Measurements from ENCODE around the gene SUGCT. TPM values are rescaled to one million over a fixed set of nuclear protein-coding genes. Genes with fewer than 3 reads are reported as not detected.
A peak's percentile ranks its signal among the peaks of the same experiment; 100 is the strongest.

SUGCT gene
- polyA plus RNA-seq, 6 donors from 2014 or later: 4.1 to 11.4 (median 9.0) TPM

DNA sequence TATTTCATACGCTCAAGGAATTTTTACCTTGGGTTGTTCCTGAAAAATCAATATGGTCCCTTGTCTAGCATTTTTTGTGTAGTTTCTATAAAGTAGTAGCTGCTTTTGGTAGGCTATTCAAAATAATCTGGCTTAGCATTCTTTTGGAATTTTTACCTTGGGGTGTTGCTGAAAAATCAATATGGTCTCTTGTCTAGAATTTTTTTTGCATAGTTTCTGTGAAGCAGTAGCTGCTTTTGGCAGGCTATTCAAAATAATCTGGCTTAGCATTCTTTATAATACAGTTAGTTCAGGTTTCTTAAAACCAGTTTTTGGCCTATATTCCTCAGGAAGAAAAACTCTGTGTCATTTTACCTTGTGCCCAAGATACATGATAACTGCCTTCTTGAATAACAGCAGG, 301.9 kb downstream of the SUGCT start:
- H3K27ac Mint-ChIP-seq: no peak overlapping the region
- H3K4me3 Mint-ChIP-seq: no peak overlapping the region
- DNase-seq (no peak), ATAC-seq (ENCODE audit: low read depth in 2 of 2) (no peak)
- H3K36me3 Mint-ChIP-seq: peaks cover 0 to 8% of the 10 kb centered on the region in 2 donors
- peaks cover 6 to 31% (median 20%) of the 10 kb centered on the region in 7 donors for H3K9me3 Mint-ChIP-seq
- H3K27me3 Mint-ChIP-seq: no peaks in the 10 kb centered on the region
- H3K4me1 Mint-ChIP-seq: no peaks in the 10 kb centered on the region

DNA sequence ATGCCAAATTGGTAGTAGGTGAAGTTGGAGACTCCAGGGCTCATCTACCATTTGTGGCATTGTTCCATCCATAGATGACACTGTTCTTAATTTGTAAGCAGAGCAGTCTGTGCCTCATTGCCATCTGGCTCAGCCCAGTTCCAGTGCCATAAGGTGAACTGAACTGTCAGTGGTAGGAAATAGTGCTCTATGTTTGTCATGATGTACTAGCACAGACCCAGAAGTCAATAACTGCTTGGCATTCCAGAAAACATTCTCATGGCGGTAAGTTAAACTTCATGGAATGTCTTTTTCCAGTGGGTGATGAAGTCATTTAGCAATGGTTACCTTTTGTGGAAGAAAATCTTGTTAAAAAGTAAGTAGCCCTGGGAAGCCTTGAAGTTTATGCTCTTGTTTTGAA, 302.7 kb downstream of the SUGCT start:
- H3K4me1 Mint-ChIP-seq: no peaks in the 10 kb centered on the region
- no peak overlapping the region for H3K27ac Mint-ChIP-seq
- peaks cover 0 to 6% of the 10 kb centered on the region in 2 donors for H3K36me3 Mint-ChIP-seq
- H3K27me3 Mint-ChIP-seq: no peaks in the 10 kb centered on the region
- no peak for DNase-seq
- H3K4me3 Mint-ChIP-seq: no peak overlapping the region
- peaks cover 7 to 30% (median 20%) of the 10 kb centered on the region in 7 donors for H3K9me3 Mint-ChIP-seq
- ATAC-seq (ENCODE audit: low read depth in 2 of 2): no peak

DNA sequence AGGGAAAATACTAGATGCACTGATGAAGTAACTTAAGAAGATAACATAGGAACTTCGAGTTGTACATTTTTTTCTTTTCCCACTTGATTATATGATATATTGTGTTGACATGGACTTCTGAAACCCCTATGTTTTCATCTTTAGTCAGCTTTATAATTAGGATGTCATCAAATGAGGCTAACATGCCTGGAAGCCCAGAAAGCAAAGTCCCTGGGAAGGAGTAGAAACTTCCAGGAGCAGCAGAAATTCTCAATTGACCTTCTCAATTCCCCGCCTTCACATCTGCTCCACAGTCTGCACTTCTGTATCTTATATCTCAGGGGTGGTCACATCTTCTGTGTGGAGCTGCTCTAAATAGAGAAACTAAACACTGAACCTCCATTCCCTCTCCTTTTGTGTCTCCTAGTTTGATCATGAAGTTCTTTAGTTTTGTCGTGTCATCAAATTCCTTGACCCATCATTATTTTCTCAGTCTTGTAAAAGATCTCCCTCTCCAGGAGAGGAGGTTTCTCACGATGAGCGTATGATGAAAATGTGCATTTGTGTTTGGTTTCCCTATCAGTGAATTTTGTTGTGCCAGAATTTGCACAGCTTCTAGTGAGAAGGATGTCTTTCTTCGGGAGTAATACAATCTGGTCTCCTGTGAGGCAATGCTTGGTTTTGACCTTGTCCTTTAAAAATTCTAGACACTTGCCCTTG, 303.3 kb downstream of the SUGCT start:
- Mint-ChIP-seq H3K36me3 (peaks cover 0 to under 1% of the 10 kb centered on the region in 2 donors), H3K27me3 (no peaks in the 10 kb centered on the region), H3K9me3 (peaks cover 3 to 24% (median 16%) of the 10 kb centered on the region in 7 donors), H3K4me3 (no peak overlapping the region), H3K4me1 (no peaks in the 10 kb centered on the region), H3K27ac (no peak overlapping the region)
- ATAC-seq (ENCODE audit: low read depth in 2 of 2) (no peak), DNase-seq (no peak)

DNA sequence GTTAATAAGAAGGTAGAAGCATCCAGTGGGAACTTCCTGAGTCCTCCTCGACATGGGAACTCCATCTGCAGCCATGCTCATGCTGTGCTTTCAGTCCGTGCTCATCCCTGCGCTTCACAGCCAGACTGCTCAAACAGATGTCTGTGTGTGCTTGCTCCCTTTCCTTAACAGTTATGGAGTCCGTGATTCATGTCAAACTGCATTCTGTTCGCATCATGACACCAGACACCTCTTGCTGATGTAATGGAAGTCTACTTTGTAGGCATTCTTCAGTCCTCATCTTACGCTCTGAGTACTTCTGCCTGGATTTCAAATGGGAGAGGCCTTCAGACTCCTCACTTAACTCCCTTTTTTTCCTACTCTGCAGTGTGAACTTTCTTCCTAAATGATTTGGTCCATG, 304.9 kb downstream of the SUGCT start:
- H3K27me3 Mint-ChIP-seq: no peaks in the 10 kb centered on the region

DNA sequence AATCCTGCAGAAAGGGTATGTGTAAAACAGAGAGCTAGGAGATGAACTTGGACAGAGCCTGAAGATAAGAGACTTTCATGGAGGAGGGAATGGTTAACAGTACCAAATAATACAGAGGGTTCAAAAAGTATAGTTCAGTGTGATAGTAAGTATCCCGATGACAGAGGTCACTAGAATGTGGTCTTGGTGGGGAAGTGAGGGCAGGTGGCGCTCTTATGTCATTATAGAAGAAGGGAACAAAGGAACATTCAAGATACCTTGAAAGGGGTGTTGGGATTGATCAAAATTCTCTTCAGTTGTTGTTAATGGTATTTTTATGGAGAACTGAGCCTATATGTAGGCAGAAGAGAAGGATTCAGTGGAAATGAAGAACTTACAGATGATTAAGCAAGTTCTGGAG, 312.5 kb downstream of the SUGCT start:
- Mint-ChIP-seq H3K4me1 (no peaks in the 10 kb centered on the region), H3K4me3 (no peak overlapping the region), H3K9me3 (peaks cover 0 to 13% (median 2%) of the 10 kb centered on the region in 7 donors), H3K27ac (peak overlapping the region in 1 of 6 donors; percentile 22), H3K27me3 (peaks cover 0 to 5% (median 0%) of the 10 kb centered on the region in 3 donors), H3K36me3 (no peaks in the 10 kb centered on the region)
- ATAC-seq (ENCODE audit: low read depth in 2 of 2): no peak
- no peak for DNase-seq

More for the DNA sequence above, 304.9 kb downstream of the SUGCT start:
- no peak overlapping the region for H3K4me3 Mint-ChIP-seq
- H3K36me3 Mint-ChIP-seq: no peaks in the 10 kb centered on the region
- DNase-seq: no peak
- H3K27ac Mint-ChIP-seq: no peak overlapping the region
- ATAC-seq (ENCODE audit: low read depth in 2 of 2): no peak
- H3K4me1 Mint-ChIP-seq: no peaks in the 10 kb centered on the region
- peaks cover 3 to 21% (median 14%) of the 10 kb centered on the region in 7 donors for H3K9me3 Mint-ChIP-seq

DNA sequence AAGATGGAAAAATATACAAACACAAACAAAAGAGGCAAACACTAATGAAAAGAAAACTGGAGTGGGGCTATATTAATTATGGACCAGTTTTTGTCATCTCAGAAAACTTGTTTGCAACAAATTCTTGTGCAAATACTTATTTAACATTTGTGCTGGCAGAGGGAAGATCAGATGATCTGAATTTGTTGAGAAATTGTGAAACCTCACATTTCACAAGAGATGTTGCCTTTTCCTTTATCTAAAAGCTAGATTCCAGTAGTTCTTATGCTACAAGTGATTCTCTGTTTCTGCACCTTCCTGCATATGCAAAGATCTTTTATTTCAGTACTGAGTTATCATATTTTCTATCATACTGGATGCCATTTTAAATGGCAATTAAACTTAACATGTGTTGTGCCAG, 320.7 kb downstream of the SUGCT start:
- no peak overlapping the region for H3K27ac Mint-ChIP-seq
- DNase-seq (no peak), ATAC-seq (ENCODE audit: low read depth in 2 of 2) (no peak)
- no peak overlapping the region for H3K4me3 Mint-ChIP-seq
- no peaks in the 10 kb centered on the region for H3K27me3 Mint-ChIP-seq
- H3K36me3 Mint-ChIP-seq: no peaks in the 10 kb centered on the region
- H3K4me1 Mint-ChIP-seq: no peaks in the 10 kb centered on the region
- no peaks in the 10 kb centered on the region for H3K9me3 Mint-ChIP-seq

DNA sequence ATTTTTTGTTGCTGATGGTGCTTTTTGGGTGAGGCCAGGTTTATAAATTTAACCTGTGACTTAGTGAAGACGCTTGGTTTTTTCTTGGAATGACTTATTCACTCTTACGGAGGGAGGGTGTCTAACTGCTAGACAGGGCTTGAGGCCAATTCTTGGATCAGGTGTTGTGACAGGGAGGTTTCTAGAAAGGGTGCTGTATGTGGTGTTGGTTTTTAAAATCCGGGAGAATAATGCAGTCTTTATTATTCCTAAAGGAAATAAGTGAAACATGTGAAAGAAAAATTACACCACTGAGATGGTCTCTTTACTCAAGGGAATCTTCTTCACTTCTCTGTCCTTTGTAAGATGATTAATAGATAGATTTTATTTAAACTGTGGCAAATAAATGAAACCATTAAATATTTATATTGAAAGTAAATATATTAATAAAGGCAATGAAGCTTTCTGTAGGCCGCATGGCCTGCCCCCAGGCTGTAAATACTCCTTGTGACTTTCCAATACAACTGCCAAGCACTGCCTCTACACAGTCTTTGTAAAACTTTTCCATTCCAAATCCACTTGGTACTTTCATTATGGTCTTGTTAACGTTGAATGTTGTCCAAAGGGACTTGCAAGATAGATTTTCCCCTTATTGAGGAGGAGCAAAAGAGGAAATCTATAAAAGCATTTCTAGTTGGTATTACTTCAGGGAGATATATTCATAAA, 323.1 kb downstream of the SUGCT start:
- Mint-ChIP-seq H3K4me1 (no peaks in the 10 kb centered on the region), H3K36me3 (no peaks in the 10 kb centered on the region), H3K27me3 (peaks cover 0 to 6% (median 0%) of the 10 kb centered on the region in 3 donors), H3K9me3 (no peaks in the 10 kb centered on the region), H3K4me3 (no peak overlapping the region), H3K27ac (no peak overlapping the region)
- no peak for DNase-seq
- no peak for ATAC-seq (ENCODE audit: low read depth in 2 of 2)

DNA sequence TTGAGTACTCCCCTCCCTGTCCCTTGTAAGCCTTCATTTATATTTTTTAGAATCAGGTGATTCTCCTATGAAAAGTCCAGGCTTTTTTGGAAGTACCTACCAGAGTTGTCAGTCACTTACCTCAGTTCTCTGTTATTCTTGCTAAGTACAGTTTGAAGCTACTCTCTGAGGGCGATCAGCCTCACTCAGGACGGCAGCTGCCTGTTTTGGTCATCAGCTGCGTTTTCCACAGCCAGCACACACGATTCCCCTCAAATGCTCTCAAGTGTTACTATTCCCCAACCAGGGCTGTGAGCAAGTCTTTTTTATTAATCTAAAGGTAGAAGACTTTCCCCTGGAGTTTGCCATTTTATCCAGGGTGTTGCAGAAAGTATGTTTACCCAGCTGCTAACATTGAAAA, 328.6 kb downstream of the SUGCT start:
- DNase-seq (no peak), ATAC-seq (ENCODE audit: low read depth in 2 of 2) (no peak)
- H3K27ac Mint-ChIP-seq: no peak overlapping the region
- peaks cover 0 to 6% (median 0%) of the 10 kb centered on the region in 3 donors for H3K27me3 Mint-ChIP-seq
- H3K9me3 Mint-ChIP-seq: peaks cover 0 to 2% (median 0%) of the 10 kb centered on the region in 7 donors
- no peaks in the 10 kb centered on the region for H3K36me3 Mint-ChIP-seq
- no peaks in the 10 kb centered on the region for H3K4me1 Mint-ChIP-seq
- no peak overlapping the region for H3K4me3 Mint-ChIP-seq

DNA sequence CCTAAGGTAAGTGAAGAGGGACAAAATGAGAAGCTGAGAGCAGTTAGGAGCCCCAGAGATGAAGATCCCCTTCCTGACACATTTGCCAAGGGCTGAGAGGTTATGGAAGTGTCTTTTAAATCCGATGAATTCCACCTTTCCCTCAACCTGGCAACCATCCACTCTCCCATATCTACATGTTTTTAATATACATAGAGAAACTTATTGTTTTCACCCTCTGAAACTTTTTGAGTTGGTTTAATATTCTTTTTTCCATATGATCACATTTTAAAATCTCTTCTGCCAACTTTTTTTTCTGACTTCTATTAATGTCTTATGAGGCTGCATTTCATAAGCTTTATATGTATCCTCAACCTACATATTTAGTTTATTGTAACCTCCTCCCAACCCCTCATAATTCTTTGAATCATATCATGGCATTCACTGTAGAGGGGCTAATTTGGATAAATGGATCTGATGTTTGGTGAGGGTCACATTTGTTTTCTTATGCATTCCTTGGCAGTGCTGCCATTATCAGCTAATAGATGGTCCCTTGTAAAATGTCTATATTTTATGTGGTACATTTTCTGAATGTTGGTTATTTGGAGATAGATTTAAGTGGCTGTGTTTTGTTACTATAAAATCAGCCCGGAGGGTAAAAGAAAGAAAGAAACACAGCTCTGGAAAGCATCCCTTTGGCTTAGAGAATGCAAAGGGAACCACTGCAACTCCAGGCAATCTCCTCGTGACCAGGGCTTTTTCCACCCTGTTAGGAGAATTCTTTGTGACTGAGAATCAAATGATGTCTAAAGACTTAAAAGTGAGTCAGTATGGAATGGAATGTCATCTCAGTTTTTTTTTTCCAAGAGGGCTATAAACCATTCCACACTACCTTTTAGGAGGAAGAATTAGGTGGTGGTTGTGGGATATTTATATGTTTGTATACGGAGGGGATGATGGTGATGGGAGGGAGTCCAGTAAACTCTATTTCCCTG, 334.4 kb downstream of the SUGCT start:
- DNase-seq: no peak
- no peaks in the 10 kb centered on the region for H3K9me3 Mint-ChIP-seq
- H3K4me3 Mint-ChIP-seq: no peak overlapping the region
- no peaks in the 10 kb centered on the region for H3K36me3 Mint-ChIP-seq
- H3K27me3 Mint-ChIP-seq: peaks cover 0 to 3% (median 0%) of the 10 kb centered on the region in 3 donors
- H3K4me1 Mint-ChIP-seq: no peaks in the 10 kb centered on the region
- no peak for ATAC-seq (ENCODE audit: low read depth in 2 of 2)
- no peak overlapping the region for H3K27ac Mint-ChIP-seq

DNA sequence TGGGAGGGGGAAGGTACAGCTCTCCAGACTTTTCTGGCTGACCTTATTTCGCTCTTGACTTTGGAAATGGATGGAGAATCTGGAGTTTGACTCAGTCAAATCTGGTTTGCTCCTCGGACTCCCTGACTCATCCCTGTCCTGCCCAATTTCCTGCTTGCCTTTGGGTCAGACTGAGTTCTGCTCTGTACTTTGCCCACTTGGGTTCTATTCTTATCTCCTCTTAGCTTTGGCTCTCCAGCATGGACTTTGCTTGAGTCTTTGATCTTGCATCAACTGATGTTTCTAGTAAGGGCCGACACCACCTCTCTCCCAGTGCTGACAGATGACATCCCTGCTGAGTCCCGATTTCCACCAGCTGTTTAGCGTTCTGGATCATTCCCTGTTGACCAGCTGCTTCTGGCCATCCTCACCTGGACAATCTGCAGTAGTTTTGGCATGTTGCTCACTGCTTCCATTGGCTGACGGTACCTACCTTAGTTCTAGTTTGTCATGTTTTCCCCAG, 335.3 kb downstream of the SUGCT start:
- no peak overlapping the region for H3K27ac Mint-ChIP-seq
- H3K36me3 Mint-ChIP-seq: no peaks in the 10 kb centered on the region
- no peaks in the 10 kb centered on the region for H3K4me1 Mint-ChIP-seq
- DNase-seq: no peak
- peaks cover 0 to 3% (median 0%) of the 10 kb centered on the region in 3 donors for H3K27me3 Mint-ChIP-seq
- H3K4me3 Mint-ChIP-seq: peak overlapping the region in 1 of 8 donors; percentile 6
- ATAC-seq (ENCODE audit: low read depth in 2 of 2): no peak
- no peaks in the 10 kb centered on the region for H3K9me3 Mint-ChIP-seq

DNA sequence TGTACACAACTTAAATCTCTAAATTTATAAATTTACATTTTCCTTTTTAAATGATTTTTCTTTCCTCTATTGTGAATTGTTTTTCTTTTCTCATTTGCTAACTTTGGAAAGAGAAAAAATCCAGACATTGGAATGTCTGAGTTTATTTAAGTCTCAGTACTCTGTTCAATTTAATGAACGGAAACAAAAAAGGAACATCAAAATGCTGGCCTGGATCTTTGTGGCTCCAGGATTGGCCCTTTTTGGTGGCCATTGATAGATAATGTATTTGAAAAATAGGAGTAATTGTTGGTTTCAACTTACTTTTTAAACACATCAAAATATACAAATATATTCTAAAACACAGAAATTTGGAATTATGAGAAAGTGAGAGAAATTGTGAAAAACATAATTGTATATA, 336.0 kb downstream of the SUGCT start:
- Mint-ChIP-seq H3K4me1 (no peaks in the 10 kb centered on the region), H3K27ac (no peak overlapping the region), H3K36me3 (no peaks in the 10 kb centered on the region), H3K4me3 (no peak overlapping the region), H3K9me3 (no peaks in the 10 kb centered on the region), H3K27me3 (peaks cover 0 to 3% (median 0%) of the 10 kb centered on the region in 3 donors)
- DNase-seq (no peak), ATAC-seq (ENCODE audit: low read depth in 2 of 2) (no peak)

DNA sequence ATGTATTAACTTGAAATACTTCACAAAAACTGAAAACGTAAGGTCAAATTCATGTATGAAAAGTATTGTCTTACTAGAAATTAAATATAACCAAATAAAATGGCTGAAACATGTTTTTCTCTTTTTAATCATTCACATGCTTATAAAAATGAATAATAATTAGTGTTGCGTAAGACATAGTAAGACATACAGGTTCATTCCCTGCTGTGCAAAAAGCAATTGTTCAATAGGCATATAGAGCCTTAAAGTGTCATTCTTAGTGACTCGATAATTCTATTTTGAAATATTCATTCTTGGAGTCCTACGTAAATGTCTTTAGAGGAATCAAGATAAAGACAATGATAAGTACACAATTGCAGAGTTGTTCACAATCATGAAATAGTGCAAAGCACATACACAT, 337.1 kb downstream of the SUGCT start:
- H3K36me3 Mint-ChIP-seq: no peaks in the 10 kb centered on the region
- no peak overlapping the region for H3K27ac Mint-ChIP-seq
- H3K27me3 Mint-ChIP-seq: peaks cover 0 to 3% (median 0%) of the 10 kb centered on the region in 3 donors
- no peak for ATAC-seq (ENCODE audit: low read depth in 2 of 2)
- no peak for DNase-seq
- H3K4me3 Mint-ChIP-seq: no peak overlapping the region
- H3K9me3 Mint-ChIP-seq: no peaks in the 10 kb centered on the region
- H3K4me1 Mint-ChIP-seq: no peaks in the 10 kb centered on the region
